NCI-H1930 (cell line): ENCODE data around the gene NUDT8.
A peak's percentile ranks its signal among the peaks of the same experiment; 100 is the strongest.
"Not testable (repeated sequence)": the region's sequence is repeated elsewhere in the genome, so short reads cannot be mapped to it uniquely, and the experiment has no call there.

Source experiments
- DNase-seq, 2 experiments: peaks; one replicate each; lab custom pipeline; 2025; lab: John Stamatoyannopoulos, UW

The NUDT8 gene

DNA sequence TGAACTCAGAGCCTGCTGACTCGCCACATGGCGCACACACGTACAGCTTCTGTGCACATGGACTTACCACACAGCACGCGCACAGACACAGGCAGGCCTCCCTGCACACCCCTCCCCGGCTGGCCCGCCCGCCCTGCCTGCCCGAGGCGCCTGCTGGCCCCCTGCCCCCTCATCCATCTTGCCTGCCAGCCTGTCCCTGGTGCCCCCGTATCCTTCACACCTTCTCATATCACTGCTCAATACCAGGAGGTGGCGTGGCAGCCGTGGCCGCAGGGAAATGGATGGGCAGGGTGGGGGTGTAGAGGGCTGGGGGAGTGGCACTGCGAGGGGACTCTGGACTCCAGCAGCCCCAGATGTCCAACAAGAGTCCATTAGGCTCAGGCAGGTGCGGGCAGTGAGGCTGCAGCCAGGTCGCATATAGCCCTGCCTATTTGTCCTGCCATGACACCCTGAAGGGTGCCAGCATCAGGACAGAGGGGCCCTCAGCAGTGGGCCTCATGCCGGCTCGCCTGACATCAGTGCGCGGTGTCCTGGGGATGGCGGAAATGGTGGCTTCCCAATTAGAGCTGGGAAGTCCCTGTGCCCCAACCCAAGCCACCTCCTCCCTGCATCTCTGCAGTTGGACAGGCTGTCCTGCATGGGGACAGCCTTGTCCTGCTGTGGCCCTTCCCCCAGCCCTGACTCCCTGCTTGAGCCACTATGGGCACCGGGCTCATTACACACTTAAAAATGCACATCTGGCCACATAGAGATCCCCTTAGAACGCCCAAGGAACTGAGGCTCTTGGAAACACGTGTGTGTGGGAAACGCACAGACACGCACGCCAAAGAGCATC is 11.8 kb upstream of the NUDT8 start:
- no peak for DNase-seq

GRCh38 chr11:67640758-67641337 is 11.1 kb upstream of the NUDT8 start:
- no peak for DNase-seq

- peak in 1 of 2 experiments; percentile 31 for DNase-seq
Measured at GRCh38 chr11:67640021-67640757, 10.5 kb upstream of the NUDT8 start.

GRCh38 chr11:67639438-67639859 is 9.7 kb upstream of the NUDT8 start, which contains the start of gene TBX10:
Gene TBX10 (minus strand): TSS chr11:67639763. CDS start chr11:67639472, 291 bp downstream.
- DNase-seq = no peak

DNA sequence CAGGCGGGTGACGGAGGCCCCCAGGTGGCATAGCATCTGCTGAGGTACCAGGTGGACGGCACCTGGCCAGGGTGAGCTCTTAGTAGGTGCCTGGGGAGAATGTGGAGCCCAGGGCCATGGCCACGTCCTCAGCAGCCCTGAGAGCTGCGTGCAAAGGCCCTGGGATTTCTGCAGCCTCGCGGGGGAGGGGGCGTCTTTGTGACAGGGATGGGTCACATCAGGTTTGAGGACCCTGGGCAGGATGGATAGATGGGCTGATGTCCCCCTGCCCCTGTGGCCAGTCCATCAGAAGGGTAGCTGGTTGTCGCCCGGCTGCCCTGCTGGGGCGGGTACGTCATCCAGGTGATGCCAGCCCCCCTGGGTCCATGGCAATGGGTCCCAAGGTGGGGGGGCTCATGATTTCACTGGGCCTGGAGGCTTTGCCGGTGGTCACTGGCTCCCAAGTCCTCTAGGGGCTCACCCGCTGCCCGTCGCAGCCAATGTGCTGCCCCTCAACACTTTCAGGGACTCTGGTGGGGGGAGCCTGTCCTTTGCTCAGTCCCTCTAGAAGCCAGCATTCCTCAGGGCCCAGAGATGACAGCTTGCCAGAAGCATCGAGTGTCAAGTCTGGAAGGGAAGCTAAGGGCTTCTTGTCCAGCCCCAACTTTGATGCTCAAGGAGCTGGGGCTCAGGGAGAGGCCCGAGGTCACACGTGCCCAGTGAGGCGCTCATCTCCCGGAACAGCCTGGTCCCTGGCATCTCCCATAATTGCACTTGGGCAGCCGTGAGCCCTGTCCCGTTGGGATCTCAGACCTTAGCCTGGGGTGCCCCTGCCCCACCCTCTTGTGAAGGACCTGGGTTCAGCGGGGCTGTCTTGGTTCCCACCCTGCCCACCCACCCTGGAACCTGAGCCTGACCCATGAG is 9.0 kb upstream of the NUDT8 start:
- no peak for DNase-seq

GRCh38 chr11:67637441-67637840 is 7.7 kb upstream of the NUDT8 start:
- not testable (repeated sequence) for DNase-seq

- no peak for DNase-seq
Measured at GRCh38 chr11:67636962-67637361, 7.2 kb upstream of the NUDT8 start.

DNA sequence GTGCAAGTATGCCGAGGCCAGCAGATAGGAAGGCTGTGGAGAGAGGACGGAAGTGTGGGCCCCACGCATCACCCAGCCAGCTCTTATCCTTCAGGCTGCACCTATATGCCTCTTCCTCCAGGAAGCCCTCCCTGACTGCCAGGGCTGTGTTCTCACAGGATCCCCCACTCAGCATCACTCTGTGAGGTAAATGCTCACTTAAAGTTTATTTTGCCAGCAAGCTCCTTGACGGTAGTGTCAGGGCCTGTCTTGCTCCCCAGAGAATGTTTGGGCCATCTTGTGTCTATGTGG is 5.4 kb upstream of the NUDT8 start:
- DNase-seq = no peak

GRCh38 chr11:67634366-67635230 is 4.9 kb upstream of the NUDT8 start:
- DNase-seq = no peak

GRCh38 chr11:67633758-67634365 is 4.1 kb upstream of the NUDT8 start:
- DNase-seq = no peak

DNA sequence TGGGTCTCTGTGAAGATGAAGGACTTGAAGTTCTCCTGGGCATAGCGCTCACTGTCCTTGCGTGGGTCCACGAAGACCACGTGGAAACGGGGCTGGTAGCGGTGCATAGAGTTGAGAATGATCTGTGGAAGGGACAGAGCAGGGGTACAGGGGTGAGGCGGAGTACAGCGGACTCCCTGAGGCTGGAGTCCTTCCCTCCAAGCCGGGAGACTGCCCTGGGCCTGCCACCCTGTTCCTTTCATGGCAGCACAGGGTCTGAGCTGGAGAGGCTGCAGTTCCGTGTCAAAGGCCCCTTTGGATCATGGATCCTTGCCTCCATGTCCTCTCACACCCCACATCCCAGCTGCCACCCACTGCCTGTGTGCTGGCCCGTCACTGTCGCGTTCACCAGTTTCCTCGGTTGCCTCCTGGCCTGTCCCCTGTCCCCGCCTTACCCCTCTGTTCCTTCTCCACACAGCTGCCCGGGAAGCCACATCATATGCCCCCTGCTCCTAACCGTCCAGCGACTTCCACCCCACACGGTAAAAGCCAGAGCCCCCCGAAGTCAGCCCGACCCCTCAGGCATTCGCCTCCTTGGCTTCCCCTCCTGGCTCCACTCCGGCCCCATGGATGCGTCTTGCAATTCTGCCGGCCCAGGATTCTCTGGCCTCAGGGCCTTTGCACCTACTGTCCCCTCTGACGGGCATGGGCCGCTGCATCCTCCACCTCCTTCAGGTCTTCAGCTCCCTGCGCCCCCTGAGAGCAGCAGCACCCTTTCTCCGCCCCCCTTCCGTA is 3.4 kb upstream of the NUDT8 start:
- DNase-seq = no peak

- no peak for DNase-seq
Measured at GRCh38 chr11:67632175-67632981, 2.6 kb upstream of the NUDT8 start.

GRCh38 chr11:67631853-67632174 is 2.1 kb upstream of the NUDT8 start:
- no peak for DNase-seq

- no peak for DNase-seq
Measured at GRCh38 chr11:67631411-67631810, 1.7 kb upstream of the NUDT8 start.

- no peak for DNase-seq
Measured at GRCh38 chr11:67630943-67631331, 1.2 kb upstream of the NUDT8 start.

GRCh38 chr11:67630228-67630942 is 648 bp upstream of the NUDT8 start:
- peak; percentile 93 to 94 for DNase-seq

GRCh38 chr11:67628710-67629385 is 889 bp downstream of the NUDT8 start:
- DNase-seq = no peak
